NCI-H1417 (cell line): ENCODE results near the gene ANAPC1.
"Not testable (repeated sequence)": the region's sequence is repeated elsewhere in the genome, so short reads cannot be mapped to it uniquely, and the experiment has no call there.

Source experiments
- DNase-seq, 3 experiments: peaks; one replicate each; lab custom pipeline; 2025; lab: John Stamatoyannopoulos, UW

ANAPC1 gene

GRCh38 chr2:111812970-111813622 is 70.9 kb downstream of the ANAPC1 start:
- not testable (repeated sequence) for DNase-seq

- DNase-seq = not testable (repeated sequence)
These were observed 93.4 kb downstream of the ANAPC1 start for GRCh38 chr2:111790633-111791032.

- not testable (repeated sequence) for DNase-seq
These were observed 99.9 kb downstream of the ANAPC1 start for GRCh38 chr2:111784081-111784480.

GRCh38 chr2:111782195-111782594 is 101.8 kb downstream of the ANAPC1 start:
- not testable (repeated sequence) for DNase-seq

DNA sequence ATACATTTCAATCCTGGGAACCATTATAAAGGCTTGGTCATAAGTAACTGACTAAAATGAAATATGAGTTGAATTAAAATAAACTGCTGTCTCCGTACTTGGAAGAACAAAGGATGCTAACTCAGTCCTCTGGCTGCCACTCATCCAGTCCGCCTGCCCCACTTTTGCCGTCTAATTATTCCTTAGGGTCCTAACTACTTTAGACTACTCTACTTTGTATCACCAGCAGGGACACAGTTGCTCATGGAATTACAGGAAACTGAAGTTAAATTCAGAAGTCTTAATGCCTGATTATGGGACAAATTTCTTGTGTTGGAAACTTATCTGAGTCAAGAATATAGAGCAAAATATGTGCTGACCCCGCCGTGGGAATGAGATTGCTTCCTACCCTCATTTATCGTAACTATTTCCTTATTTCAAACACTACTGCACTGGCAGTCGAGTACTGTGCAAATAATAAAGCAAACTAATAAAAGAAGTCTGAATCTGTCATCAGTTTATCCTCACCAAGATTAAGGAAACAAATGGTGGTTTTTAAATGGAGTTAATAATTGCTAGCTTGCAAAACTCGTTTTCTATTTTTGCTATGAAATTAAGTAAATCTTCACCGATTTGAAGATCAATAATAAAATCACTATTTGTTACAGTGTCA is 102.4 kb downstream of the ANAPC1 start:
- not testable (repeated sequence) for DNase-seq

DNA sequence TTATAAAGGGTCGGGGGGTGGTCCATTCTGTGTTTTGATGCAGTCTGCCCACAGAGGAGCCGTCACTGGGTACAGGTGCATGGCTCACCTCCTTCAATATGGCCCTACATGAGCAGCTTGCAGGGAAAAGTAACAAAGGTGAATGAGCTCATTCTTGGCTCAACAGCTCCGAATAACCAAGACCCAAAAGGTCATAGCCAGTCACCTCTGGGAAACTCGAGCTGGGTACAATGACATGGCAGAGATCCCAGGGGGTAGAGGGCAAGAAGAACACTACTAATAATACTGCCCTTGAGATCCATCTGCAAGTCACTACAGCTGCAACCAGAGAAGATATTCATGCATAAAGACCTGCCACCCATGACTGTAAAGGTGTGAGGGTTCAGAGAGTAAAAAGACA is 106.8 kb downstream of the ANAPC1 start:
- not testable (repeated sequence) for DNase-seq

DNA sequence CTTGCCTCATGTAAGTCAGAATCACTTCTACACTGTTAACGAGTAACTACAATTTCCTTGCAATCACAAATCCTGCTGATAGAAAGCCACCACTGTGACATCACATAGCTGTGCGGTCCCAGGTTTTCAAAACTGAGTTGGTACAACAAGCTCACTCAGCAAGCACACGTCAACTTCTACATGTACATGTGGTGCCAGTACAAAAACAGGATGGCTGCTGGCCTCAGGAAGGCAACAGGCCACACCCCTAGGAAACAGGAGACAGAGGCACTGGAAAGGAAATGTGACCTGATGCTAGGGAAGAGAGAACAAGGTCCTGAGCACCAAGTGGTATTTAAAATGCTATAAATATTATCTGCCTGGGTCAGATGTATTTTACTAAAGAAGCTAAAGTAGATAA is 107.7 kb downstream of the ANAPC1 start:
- not testable (repeated sequence) for DNase-seq

DNA sequence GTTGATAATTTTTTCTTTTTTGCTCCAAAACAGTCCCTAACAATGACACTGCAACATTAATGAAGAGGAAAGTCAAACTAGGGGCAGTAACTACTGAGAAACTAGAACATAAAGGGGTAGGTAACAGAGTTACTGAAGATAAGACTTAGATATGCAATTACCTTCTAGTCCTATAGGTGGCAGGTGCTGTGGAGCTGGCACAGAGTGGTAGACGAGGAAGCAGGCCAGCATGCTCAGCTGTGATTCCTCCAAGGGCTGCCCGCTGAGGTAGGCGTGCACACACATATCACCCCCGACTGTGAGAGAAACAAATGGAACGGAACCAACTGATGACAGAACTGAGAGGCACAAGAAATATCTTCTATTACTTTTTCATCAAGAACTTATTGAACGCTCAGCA is 111.8 kb downstream of the ANAPC1 start:
- not testable (repeated sequence) for DNase-seq

DNA sequence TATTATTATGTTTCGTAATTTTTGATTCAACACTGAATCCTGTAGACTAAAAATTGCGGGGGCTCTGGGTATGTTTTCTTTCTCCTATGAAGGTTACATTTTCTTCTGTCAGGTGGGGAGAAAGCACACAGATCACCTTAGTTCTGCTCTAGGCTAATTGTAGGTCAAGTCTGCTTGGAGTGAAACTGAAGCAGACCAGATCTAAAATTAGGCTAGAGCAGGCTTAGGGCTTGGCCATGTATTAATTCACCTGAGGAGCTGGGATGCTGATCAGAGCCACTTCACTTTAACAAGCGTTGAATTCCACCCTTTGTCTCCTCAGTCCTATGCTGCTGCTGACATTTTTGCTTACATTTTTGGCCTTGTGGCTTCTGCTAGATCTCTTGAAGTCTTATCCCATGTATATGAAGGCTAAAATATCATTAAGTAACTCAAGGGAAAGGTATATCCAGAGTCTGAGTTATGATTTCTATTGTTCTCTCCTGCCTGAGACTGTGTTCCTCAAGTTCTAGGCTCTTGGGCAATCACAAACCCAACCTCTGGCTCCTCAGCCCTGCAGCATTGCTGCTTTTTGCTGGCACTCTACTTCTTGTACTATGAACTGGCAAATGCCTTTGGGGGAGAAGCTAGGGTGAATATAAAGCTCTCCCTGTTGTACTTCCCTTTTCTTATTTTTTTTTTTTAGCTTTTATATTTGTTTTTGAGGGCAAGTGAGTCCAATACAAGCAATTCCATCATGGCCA is 112.9 kb downstream of the ANAPC1 start:
- DNase-seq = not testable (repeated sequence)

DNA sequence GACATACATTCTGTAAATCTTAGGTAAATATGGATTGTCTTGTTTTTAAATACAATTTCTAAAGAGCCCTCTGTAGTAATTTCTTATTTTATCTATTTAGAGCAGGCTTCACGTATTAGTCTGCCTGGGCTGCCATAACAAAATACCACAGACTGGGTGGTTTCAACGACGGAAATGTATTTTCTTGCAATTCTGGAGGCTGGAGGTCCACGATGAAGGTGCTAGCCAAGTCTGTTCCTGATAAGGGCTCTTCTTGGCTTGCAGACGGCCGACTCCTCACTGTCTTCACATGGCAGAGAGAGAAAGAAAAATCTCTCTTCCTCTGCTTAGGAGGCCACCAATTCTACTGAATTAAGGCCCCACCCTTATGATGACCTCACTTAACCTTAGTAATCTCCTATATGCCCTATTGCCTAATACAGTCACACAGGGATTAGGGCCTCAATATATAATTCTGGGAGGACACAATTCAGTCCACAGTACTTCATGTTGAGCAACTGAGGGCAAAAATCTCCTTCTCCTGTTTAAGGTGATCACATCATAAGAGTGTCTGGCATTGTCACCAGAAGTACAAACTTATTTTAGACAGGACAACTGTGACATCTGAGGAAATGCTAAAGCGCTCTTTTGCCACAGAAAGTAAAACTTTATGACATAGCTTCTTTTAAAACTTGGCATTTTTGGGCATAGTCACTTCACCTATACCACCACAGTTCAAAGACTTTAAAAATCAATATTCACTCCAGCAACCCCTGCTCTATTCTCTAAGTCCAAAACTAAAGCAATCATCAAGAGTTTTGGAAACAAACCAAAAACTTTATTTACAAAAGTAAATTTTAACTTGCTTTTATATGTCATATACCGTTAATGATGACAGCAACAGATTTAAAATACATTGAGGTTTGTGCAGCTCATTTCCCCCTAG is 115.5 kb downstream of the ANAPC1 start:
- DNase-seq = not testable (repeated sequence)

DNA sequence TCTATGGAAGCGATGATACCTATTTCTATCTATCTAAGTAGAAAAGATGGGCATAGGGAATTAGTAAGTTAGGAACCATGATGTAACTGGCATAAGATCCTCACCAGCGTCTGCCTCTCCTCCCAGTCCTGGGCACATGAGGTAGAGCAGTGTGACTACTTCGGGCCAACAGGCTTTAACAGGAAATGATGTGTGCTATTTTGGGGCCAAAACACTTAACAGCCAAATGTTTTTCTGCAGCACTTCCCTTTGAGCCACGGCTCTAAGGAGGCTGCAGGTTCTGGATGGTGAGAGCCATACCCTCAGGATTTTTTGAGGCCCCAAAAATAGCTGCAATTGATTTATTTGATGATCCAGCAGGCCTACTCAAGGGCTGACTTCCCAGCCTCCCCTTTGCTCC is 116.9 kb downstream of the ANAPC1 start:
- DNase-seq = not testable (repeated sequence)

GRCh38 chr2:111766295-111766694 is 117.7 kb downstream of the ANAPC1 start:
- not testable (repeated sequence) for DNase-seq

DNA sequence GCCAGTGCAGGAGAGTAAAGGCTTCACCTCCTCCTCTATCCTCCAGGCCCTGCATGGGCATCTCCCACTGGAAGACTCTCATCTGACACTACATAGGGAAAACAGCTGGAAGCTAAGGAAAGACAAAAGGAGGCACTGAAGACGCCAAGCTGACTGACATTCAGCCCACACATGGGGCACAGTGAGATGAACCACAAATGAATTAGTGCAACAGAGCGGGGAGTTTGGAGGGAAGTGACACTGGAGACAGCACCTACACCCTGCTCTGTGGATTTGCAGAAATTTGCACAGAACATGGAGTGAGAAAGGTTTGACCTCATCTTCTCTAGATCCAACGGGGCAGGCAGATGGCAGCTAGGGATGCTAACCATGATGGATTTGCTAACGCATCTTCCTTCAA is 119.8 kb downstream of the ANAPC1 start:
- not testable (repeated sequence) for DNase-seq

GRCh38 chr2:111760697-111761284 is 123.2 kb downstream of the ANAPC1 start:
- DNase-seq = not testable (repeated sequence)

DNA sequence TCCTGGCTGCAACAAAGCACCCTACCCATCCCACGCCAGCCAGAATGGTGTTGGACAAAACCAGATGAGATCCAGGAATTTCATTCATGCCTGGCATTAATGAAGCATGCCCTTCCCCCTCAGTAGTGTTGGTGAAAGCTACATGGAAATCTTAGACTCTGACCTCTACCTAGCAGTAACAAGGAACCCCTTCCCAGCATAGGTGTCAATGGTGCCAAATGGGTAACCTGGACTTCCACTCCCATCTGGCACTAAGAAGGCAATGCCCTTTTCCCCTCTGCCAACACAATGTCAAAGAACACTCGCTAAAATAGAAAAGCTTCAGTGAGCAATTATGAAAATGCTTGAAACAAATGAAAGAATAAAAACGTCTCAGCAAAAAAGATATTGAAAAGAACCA is 131.5 kb downstream of the ANAPC1 start:
- DNase-seq = not testable (repeated sequence)

GRCh38 chr2:111750641-111751040 is 133.4 kb downstream of the ANAPC1 start:
- DNase-seq = not testable (repeated sequence)

DNA sequence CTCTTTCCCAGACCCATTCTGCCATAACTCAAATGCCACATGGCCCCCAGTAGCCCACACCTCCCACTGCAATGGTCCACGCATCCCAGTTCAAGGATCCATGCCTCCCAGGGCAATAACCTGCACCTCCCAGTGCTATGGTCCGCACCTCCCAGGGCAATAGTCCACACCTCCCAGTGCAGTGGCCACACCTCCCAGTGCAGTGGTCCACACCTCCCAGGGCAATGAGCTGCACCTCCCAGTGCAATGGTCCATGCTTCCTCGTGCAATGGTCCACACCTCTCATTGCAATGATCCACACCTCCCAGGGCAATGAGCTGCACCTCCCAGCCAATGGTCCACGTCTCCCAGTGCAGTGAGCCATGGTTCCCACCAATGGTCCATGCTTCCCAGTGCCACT is 135.6 kb downstream of the ANAPC1 start:
- not testable (repeated sequence) for DNase-seq

DNA sequence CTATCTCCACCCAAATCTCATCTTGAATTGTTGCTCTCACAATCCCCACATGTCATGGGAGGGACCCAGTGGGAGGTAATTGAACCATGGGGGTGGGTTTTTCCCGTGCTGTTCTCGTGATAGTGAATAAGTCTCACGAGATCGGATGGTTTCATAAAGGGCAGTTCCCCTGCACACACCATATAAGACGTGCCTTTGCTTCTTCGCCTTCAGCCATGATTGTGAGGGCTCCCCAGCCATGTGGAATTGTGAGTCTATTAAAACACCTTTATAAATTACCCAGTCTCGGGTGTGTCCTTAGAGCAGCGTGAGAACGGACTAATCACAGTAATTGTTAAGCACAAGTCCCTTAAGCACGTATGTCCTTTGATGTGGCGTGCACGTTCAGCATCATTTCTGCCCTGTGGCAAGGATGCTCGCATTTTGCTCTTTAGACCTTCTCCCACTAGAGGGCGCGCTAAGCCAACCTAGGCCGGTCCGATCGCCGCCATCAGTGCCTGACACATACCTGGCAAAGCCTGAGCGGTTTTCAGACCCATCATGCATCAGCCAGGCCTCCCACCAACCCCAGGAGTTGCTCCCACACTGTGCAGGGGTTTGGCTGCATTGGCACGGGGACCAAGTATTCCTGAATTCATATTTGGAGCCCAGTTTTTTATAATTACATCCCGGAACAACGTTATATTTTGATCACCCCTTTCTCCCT is 136.4 kb downstream of the ANAPC1 start:
- DNase-seq = not testable (repeated sequence)

GRCh38 chr2:111744751-111745150 is 139.2 kb downstream of the ANAPC1 start:
- not testable (repeated sequence) for DNase-seq

- DNase-seq = not testable (repeated sequence)
These were observed 142.5 kb downstream of the ANAPC1 start for GRCh38 chr2:111741517-111741916.
